Tibial nerve (tissue), 4 donors: ENCODE data around the gene SYDE1.

Source experiments
- CTCF ChIP-seq, 5 experiments: fragments of 200-600 bp in 3 of 5; fragments of 450-650 bp in 2 of 5; sonication (generic) in 3 of 5; IDR thresholded peaks; one replicate each; pipeline ENCODE4 v1.5.1; 2016 to 2019; ENCODE audit warnings: antibody characterized with exemption in 5 of 5, mild to moderate bottlenecking in 3 of 5, moderate library complexity in 2 of 5
- EP300 ChIP-seq, 2 donors: sonication (generic); formaldehyde crosslinking; IDR thresholded peaks; one replicate each; pipeline ENCODE4 v1.6.1; 2017; ENCODE audit warnings: antibody characterized with exemption in 2 of 2, mild to moderate bottlenecking in 1 of 2
- POLR2A ChIP-seq, 2 donors: fragments of 450-650 bp; IDR thresholded peaks; one replicate each; pipeline ENCODE4 v1.6.1; 2017; ENCODE audit warnings: antibody characterized with exemption in 2 of 2, mild to moderate bottlenecking in 2 of 2, moderate library complexity in 2 of 2

- TF ChIP-seq CTCF (IDR thresholded peaks at IDR 0.05), result no peak
- no peak for TF ChIP-seq POLR2A (IDR thresholded peaks at IDR 0.05)
- no peak for TF ChIP-seq EP300 (IDR thresholded peaks at IDR 0.05)
These were observed 2.7 kb downstream of the SYDE1 start for GRCh38 chr19:15109768-15110417.
